ENCODE measurements around the gene EPOP.

DNA sequence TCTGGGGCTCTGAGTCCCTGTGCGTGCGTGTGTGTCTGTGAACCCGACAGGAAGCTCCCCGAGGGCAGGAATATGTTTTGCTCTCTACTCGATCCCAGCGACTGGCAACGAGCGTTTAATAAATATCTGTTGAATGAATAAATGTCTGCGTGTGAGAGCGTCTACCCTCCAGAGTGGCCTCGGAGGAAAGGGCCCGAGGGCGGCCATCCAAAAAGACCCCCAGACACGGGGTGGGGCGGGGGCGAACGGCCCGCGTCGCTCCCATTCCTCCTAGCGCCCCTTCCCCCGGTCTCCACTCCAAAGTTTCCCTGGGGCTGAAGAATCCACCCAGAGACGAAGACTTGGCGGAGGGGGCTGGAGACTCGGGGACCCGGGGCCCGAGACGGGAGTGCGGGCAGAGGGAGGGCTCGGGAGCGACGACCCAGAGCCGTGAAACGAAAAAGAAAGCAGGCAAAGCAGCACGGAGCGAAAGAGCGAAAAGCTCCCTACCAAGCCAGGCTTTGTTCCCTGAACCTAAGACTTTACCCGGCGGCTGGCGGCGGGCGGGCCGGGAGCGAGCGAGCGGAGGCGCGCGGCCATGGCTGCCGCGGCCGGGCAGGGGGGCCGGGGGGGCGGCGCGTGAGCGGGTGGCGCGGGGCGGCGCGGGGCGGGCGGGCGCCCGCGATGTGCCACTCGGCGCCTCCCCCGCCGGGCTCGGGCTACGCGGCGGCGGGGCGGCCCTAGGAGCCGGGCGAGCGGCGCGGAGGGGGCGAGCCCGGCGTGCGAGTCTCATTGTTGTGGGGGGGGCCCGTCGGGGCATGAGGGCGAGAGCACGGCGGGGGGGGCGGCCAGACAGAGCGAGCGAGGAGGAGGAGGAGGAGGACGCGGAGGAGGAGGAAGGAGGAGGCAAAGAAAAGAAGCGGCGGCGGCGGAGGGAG is 30.1 kb upstream of the EPOP start, which contains the start of gene MLLT6:
- TF ChIP-seq, protein P1, sequence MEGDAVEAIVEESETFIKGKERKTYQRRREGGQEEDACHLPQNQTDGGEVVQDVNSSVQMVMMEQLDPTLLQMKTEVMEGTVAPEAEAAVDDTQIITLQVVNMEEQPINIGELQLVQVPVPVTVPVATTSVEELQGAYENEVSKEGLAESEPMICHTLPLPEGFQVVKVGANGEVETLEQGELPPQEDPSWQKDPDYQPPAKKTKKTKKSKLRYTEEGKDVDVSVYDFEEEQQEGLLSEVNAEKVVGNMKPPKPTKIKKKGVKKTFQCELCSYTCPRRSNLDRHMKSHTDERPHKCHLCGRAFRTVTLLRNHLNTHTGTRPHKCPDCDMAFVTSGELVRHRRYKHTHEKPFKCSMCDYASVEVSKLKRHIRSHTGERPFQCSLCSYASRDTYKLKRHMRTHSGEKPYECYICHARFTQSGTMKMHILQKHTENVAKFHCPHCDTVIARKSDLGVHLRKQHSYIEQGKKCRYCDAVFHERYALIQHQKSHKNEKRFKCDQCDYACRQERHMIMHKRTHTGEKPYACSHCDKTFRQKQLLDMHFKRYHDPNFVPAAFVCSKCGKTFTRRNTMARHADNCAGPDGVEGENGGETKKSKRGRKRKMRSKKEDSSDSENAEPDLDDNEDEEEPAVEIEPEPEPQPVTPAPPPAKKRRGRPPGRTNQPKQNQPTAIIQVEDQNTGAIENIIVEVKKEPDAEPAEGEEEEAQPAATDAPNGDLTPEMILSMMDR (IDR thresholded peaks at IDR 0.05): no peak
- TF ChIP-seq POLR2A (IDR thresholded peaks at IDR 0.05): no peak
